ENCODE measurements around the gene DDX52. TPM values are rescaled to one million over a fixed set of nuclear protein-coding genes. Genes with fewer than 3 reads are reported as not detected.

The DDX52 gene
- total and polyA plus RNA-seq, 2 of the 8 experiments (the other 6 are each of a cell fraction or from before 2014, with no cell fraction given): 10.0 to 45.9 TPM

DNA sequence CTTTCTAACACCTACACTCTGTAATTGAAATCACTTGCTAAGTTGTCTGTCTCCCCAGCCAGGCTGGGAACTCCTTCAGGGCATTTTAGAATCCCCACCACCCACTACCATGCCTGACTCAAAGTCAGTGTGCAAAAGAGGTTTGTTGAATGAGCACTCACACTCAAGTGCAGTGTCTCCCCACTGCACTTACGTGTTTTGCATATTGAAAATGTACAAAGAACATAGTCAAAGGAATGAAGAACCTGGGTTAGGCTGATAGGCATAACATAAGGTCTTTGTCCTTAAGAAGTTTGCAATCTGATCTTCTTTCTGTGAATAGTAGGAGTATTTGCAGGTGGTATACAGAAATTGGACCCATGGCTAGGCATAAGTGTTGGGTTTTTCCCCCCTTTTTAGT lies 33.8 kb upstream of the DDX52 start:
- Histone ChIP-seq H3K4me1 (replicated peaks in 1 of 4; ENCODE audit: control insufficient read depth in 3 of 4, insufficient read depth in 4 of 4, low read length in 3 of 4) (no peaks in the 10 kb centered on the region), H2BK120ac (replicated peaks; ENCODE audit: low read depth, low read length) (no peak overlapping the region), H2BK20ac (ENCODE audit: low read length) (no peak overlapping the region), H3K27me3 (replicated peaks in 1 of 4; ENCODE audit: control insufficient read depth in 3 of 4, extremely low read depth in 1 of 4, insufficient read depth in 3 of 4, low read length in 3 of 4) (no peaks in the 10 kb centered on the region), H4K20me1 (replicated peaks in 1 of 2; ENCODE audit: control insufficient read depth in 1 of 2, insufficient read depth in 2 of 2, low read length in 2 of 2) (no peaks in the 10 kb centered on the region), H4K8ac (ENCODE audit: extremely low read depth, insufficient read depth, low read length) (no peak overlapping the region), H4K91ac (replicated peaks; ENCODE audit: insufficient read length, low read length) (no peak overlapping the region), H3K4ac (replicated peaks; ENCODE audit: insufficient read length, low read depth, low read length) (no peak overlapping the region), H2BK12ac (ENCODE audit: low read depth, low read length) (no peak overlapping the region), H3K79me1 (ENCODE audit: low read depth, low read length) (no peaks in the 10 kb centered on the region), H3K27ac (ENCODE audit: low read depth, low read length) (no peak overlapping the region), H3K79me2 (ENCODE audit: control insufficient read depth in 1 of 2, insufficient read depth in 2 of 2, low read length in 2 of 2) (no peaks in the 10 kb centered on the region), H3K18ac (ENCODE audit: extremely low read depth, low read length) (no peak overlapping the region), H3K23me2 (ENCODE audit: low read depth, low read length) (no peaks in the 10 kb centered on the region), H3K9me3 (ENCODE audit: insufficient read depth in 2 of 2, low read depth in 1 of 2, low read length in 1 of 2) (peaks cover 0 to 2% of the 10 kb centered on the region in 2 experiments; a peak in 1 of 4 replicates), H3K9ac (replicated peaks in 1 of 4; ENCODE audit: extremely low read depth in 1 of 4, low read depth in 3 of 4, low read length in 3 of 4) (no peak overlapping the region), H4K5ac (ENCODE audit: insufficient read length, low read depth, low read length) (no peak overlapping the region), H3K4me3 (ENCODE audit: extremely low read depth in 1 of 4, insufficient read depth in 2 of 4, low read depth in 3 of 4, low read length in 4 of 4) (no peak overlapping the region), H3K14ac (ENCODE audit: insufficient read length) (no peak overlapping the region), H2AK5ac (ENCODE audit: low read depth, low read length) (no peak overlapping the region), H3K23ac (ENCODE audit: insufficient read length) (no peak overlapping the region), H3K56ac (replicated peaks; ENCODE audit: insufficient read length, low read depth, low read length) (no peak overlapping the region), H2AFZ (ENCODE audit: low read length) (no peak overlapping the region), H3K36me3 (ENCODE audit: control insufficient read depth in 2 of 4, insufficient read depth in 4 of 4, low read length in 3 of 4) (no peaks in the 10 kb centered on the region), H2BK5ac (ENCODE audit: low read depth, low read length) (no peak overlapping the region), H3K4me2 (ENCODE audit: insufficient read depth in 1 of 2, low read depth in 2 of 2, low read length in 2 of 2) (no peak overlapping the region), H2BK15ac (ENCODE audit: low read length) (no peak overlapping the region)
- no peak for FAIRE-seq
- WGBS, 2 experiments (ENCODE audit: extremely low coverage in 1 of 2, insufficient coverage in 1 of 2, insufficient read length in 1 of 2, insufficient replicate concordance in 2 of 2, low coverage in 1 of 2, low lambda C conversion rate in 2 of 2, missing lambda C conversion rate in 1 of 2): 88% methylated on average over 1 of the region's 1 CpG; no CpG with 5 or more reads in 1 of the 2 experiments
- POLR2A ChIA-PET (ENCODE audit: partially characterized antibody): no interaction called here
- DNase-seq (ENCODE audit: low read depth in 1 of 2, low spot score in 2 of 2): no peak
- CTCF ChIA-PET (ENCODE audit: partially characterized antibody): no interaction called here
- TF ChIP-seq, protein P1, sequence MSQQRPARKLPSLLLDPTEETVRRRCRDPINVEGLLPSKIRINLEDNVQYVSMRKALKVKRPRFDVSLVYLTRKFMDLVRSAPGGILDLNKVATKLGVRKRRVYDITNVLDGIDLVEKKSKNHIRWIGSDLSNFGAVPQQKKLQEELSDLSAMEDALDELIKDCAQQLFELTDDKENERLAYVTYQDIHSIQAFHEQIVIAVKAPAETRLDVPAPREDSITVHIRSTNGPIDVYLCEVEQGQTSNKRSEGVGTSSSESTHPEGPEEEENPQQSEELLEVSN (IDR thresholded peaks at IDR 0.05): no peak
- no peak for TF ChIP-seq EGR1 (IDR thresholded peaks at IDR 0.05; ENCODE audit: borderline replicate concordance, low read depth, low read length)
- no peak for TF ChIP-seq SAP30 (IDR thresholded peaks at IDR 0.05; ENCODE audit: insufficient read depth, insufficient replicate concordance, low read length)
- TF ChIP-seq YY1 (IDR thresholded peaks at IDR 0.05; ENCODE audit: low read depth, low read length): no peak
- TF ChIP-seq, protein P2, sequence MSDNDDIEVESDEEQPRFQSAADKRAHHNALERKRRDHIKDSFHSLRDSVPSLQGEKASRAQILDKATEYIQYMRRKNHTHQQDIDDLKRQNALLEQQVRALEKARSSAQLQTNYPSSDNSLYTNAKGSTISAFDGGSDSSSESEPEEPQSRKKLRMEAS (IDR thresholded peaks at IDR 0.05): no peak
- TF ChIP-seq KDM4A (IDR thresholded peaks at IDR 0.05; ENCODE audit: low read depth, low read length, severe bottlenecking): no peak
- no peak for TF ChIP-seq SIN3A (conservative IDR thresholded peaks at IDR 0.05 in 1 of 2, IDR thresholded peaks at IDR 0.05 in 1 of 2; ENCODE audit: low read depth in 1 of 2, low read length in 2 of 2)
- TF ChIP-seq JUN (IDR thresholded peaks at IDR 0.05; ENCODE audit: low read depth, low read length): no peak
- no peak for TF ChIP-seq CHD2 (IDR thresholded peaks at IDR 0.05; ENCODE audit: low read length)
- TF ChIP-seq CTBP2 (IDR thresholded peaks at IDR 0.05; ENCODE audit: borderline replicate concordance, insufficient read depth, insufficient read length, low read length): no peak
- TF ChIP-seq POU5F1 (IDR thresholded peaks at IDR 0.05; ENCODE audit: low read depth, low read length): no peak
- no peak for TF ChIP-seq CEBPB (IDR thresholded peaks at IDR 0.05; ENCODE audit: low read depth, low read length)
- TF ChIP-seq KDM1A (IDR thresholded peaks at IDR 0.05; ENCODE audit: borderline replicate concordance, low read length): no peak
- no peak for TF ChIP-seq TCF12 (IDR thresholded peaks at IDR 0.05; ENCODE audit: low read depth, low read length)

All from H1 (cell line).